ENCODE measurements around the gene ATP8A2.

DNA sequence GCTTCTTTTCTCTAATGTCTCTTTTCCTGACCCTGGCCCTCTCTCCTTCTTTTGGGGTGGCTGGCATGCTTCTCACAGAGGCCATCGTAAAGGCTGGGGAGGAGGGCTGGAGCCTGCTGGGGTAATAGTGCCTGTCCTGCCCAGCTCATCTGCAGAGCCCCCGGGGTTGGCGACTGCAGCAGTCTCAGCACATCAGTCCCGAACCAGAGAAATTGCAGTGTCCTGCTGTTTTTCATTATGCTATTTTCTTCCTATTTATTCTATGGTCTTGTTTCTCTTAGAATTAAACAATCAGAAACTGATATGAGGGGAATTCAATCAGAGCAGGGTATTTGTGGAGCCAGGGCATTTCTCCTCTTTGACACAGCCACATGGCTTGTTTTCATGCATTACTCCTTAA lies 513.6 kb downstream of the ATP8A2 start:
- TF ChIP-seq, protein P1, sequence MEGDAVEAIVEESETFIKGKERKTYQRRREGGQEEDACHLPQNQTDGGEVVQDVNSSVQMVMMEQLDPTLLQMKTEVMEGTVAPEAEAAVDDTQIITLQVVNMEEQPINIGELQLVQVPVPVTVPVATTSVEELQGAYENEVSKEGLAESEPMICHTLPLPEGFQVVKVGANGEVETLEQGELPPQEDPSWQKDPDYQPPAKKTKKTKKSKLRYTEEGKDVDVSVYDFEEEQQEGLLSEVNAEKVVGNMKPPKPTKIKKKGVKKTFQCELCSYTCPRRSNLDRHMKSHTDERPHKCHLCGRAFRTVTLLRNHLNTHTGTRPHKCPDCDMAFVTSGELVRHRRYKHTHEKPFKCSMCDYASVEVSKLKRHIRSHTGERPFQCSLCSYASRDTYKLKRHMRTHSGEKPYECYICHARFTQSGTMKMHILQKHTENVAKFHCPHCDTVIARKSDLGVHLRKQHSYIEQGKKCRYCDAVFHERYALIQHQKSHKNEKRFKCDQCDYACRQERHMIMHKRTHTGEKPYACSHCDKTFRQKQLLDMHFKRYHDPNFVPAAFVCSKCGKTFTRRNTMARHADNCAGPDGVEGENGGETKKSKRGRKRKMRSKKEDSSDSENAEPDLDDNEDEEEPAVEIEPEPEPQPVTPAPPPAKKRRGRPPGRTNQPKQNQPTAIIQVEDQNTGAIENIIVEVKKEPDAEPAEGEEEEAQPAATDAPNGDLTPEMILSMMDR (IDR thresholded peaks at IDR 0.05; ENCODE audit: insufficient read depth, low read depth, low read length), result no peak
- TF ChIP-seq EZH2 (IDR thresholded peaks at IDR 0.05; ENCODE audit: insufficient read depth, low read length), result no peak

Data from astrocyte (in vitro differentiated cells and primary cell).